Right lobe of liver (tissue), 6 donors: ENCODE results near the gene SLC41A3. TPM values are rescaled to one million over a fixed set of nuclear protein-coding genes. Genes with fewer than 3 reads are reported as not detected.

Source experiments
- ATAC-seq, 4 donors: fragments of 200-7000 bp; cut with Tn5 transposase; one replicate each; pipeline ENCODE4 v1.9.1; 2020; ENCODE audit warnings: mild to moderate bottlenecking in 4 of 4, moderate library complexity in 4 of 4
- DNase-seq, 3 donors: peaks; one replicate each; pipeline ENCODE4 v3.0.0-alpha.2; 2020
- H3K27ac ChIP-seq, 3 donors: fragments of 200-600 bp; one replicate each; pipeline ENCODE4 v1.8.0; 2022
- H3K27me3 ChIP-seq, 2 donors: fragments of 200-600 bp; one replicate each; pipeline ENCODE4 v1.8.0; 2022
- H3K36me3 ChIP-seq, 4 donors: fragments of 200-600 bp; sonication (generic) in 1 of 4; one replicate each; pipeline versions ENCODE4 v1.5.1 to v1.8.0; 2017 to 2022; ENCODE audit warnings: control low read depth in 1 of 4
- H3K4me1 ChIP-seq, 4 donors: fragments of 200-600 bp; sonication (generic) in 1 of 4; one replicate each; pipeline versions ENCODE4 v1.5.1 to v1.8.0; 2017 to 2022; ENCODE audit warnings: control low read depth in 1 of 4
- H3K4me3 ChIP-seq, 3 donors: fragments of 200-600 bp; one replicate each; pipeline ENCODE4 v1.8.0; 2022
- H3K9me3 ChIP-seq, 4 donors: fragments of 200-600 bp; sonication (generic) in 1 of 4; one replicate each; pipeline versions ENCODE4 v1.5.1 to v1.8.0; 2017 to 2022; ENCODE audit warnings: control low read depth in 1 of 4
- CTCF ChIP-seq, 4 donors: fragments of 200-600 bp in 3 of 4; fragments of 450-650 bp in 1 of 4; IDR thresholded peaks; one replicate each; pipeline versions ENCODE4 v1.5.1 to v1.8.0; 2016 to 2022; ENCODE audit warnings: antibody characterized with exemption in 4 of 4, mild to moderate bottlenecking in 2 of 4
- POLR2A ChIP-seq: fragments of 450-650 bp; IDR thresholded peaks from one replicate; pipeline ENCODE4 v1.6.1; 2017; ENCODE audit warnings: antibody characterized with exemption, mild to moderate bottlenecking
- WGBS: methylation state at CpG from one replicate; pipeline ENCODE4 v1.1.6; 2018; ENCODE audit warnings: low coverage, low lambda C conversion rate; ENCODE audit not compliant: insufficient coverage; ENCODE audit errors: missing lambda C conversion rate; 5-methylcytosine and 5-hydroxymethylcytosine counted together
- intact Hi-C, 2 donors: fragments of 100-400 bp; cut with DNase I; formaldehyde crosslinking; loops; one replicate each; pipeline versions ENCODE4 v1.11.2 to v1.14.1; 2022
- total RNA-seq, 6 experiments: library from RNA; depleted of rRNA in 2 of 6; stranded (reverse); fragments of >200 nt in 2 of 6; fragmentation: NEBNext Ultra II Directional in 3 of 6; extraction: Animal tissue kit (Norgen Biotek cat#: 25700) in 3 of 6; gene quantifications; one replicate each; pipeline versions ENCODE4 v1.1.0 to v1.2.4, GENCODE V29; 2016 to 2023
- donor health status: DM: no; HTN: yes; CAD: no.
- donor health status: DM: no; HTN: no; CAD: no.
- donor health status: DM: no; HTN: no; CAD: no.
- donor health status: DM: no; HTN: yes; CAD: no.
- donor health status: DM: no; HTN: yes; CAD: no.

SLC41A3 gene
- total RNA-seq, 6 experiments from 2014 or later = 12.7 to 29.1 (median 15.9) TPM

GRCh38 chr3:126087552-126088175 lies 3.7 kb upstream of the SLC41A3 start:
- 93% methylated on average over 1 of the region's 1 CpG for WGBS
- Histone ChIP-seq H3K27me3 (no peaks in the 10 kb centered on the region), H3K4me1 (no peaks in the 10 kb centered on the region), H3K4me3 (no peak overlapping the region), H3K9me3 (no peaks in the 10 kb centered on the region), H3K36me3 (no peaks in the 10 kb centered on the region), H3K27ac (no peak overlapping the region)
- ATAC-seq (no peak), DNase-seq (no peak)
- intact Hi-C loops = no loop called here
- TF ChIP-seq CTCF (IDR thresholded peaks at IDR 0.05) = no peak
- TF ChIP-seq POLR2A = no peak

GRCh38 chr3:126085841-126086240 lies 1.9 kb upstream of the SLC41A3 start:
- intact Hi-C loops = no loop called here
- H3K27ac ChIP-seq = no peak overlapping the region
- no peaks in the 10 kb centered on the region for H3K4me1 ChIP-seq
- no peaks in the 10 kb centered on the region for H3K36me3 ChIP-seq
- TF ChIP-seq CTCF (IDR thresholded peaks at IDR 0.05) = no peak
- no peak for TF ChIP-seq POLR2A
- DNase-seq (no peak), ATAC-seq (no peak)
- no peak overlapping the region for H3K4me3 ChIP-seq
- no peaks in the 10 kb centered on the region for H3K27me3 ChIP-seq
- WGBS = 91% methylated on average over 2 of the region's 2 CpGs
- no peaks in the 10 kb centered on the region for H3K9me3 ChIP-seq

- intact Hi-C loops = no loop called here
- WGBS = 98% methylated on average over 7 of the region's 7 CpGs
- TF ChIP-seq POLR2A = no peak
- TF ChIP-seq CTCF (IDR thresholded peaks at IDR 0.05) = no peak
Measured at GRCh38 chr3:126085276-126085675, 1.4 kb upstream of the SLC41A3 start.

GRCh38 chr3:126084768-126085180 lies 850 bp upstream of the SLC41A3 start:
- intact Hi-C loops = no loop called here
- DNase-seq = no peak

More at GRCh38 chr3:126085276-126085675, 1.4 kb upstream of the SLC41A3 start:
- ATAC-seq = no peak
- no peak for DNase-seq
- no peaks in the 10 kb centered on the region for H3K4me1 ChIP-seq
- no peaks in the 10 kb centered on the region for H3K36me3 ChIP-seq
- no peaks in the 10 kb centered on the region for H3K9me3 ChIP-seq
- no peaks in the 10 kb centered on the region for H3K27me3 ChIP-seq
- H3K4me3 ChIP-seq = no peak overlapping the region
- H3K27ac ChIP-seq = no peak overlapping the region

More at GRCh38 chr3:126084768-126085180, 850 bp upstream of the SLC41A3 start:
- Histone ChIP-seq H3K27me3 (no peaks in the 10 kb centered on the region), H3K4me1 (no peaks in the 10 kb centered on the region), H3K9me3 (no peaks in the 10 kb centered on the region), H3K27ac (peak overlapping the region in 2 of 3 donors; percentile 67 to 81), H3K4me3 (peak overlapping the region; percentile 67 to 90 (median 78)), H3K36me3 (no peaks in the 10 kb centered on the region)
- no peak for ATAC-seq
- 71% methylated on average over 4 of the region's 5 CpGs for WGBS
- TF ChIP-seq POLR2A (no peak), CTCF (IDR thresholded peaks at IDR 0.05) (no peak)
